IMR-90 (cell line): ENCODE measurements around the gene CLDN7. TPM values are rescaled to one million over a fixed set of nuclear protein-coding genes. Genes with fewer than 3 reads are reported as not detected.

Source experiments
- ATAC-seq: fragments of 200-7000 bp; cut with Tn5 transposase; 2 replicates; pipeline ENCODE4 v1.9.1; 2020; ENCODE audit warnings: low read depth, mild to moderate bottlenecking, moderate library complexity
- BruUV-seq: library from RNA; stranded (reverse); fragments of 400-500 nt; replicated peaks from 2 replicates; lab custom pipeline; 2021; lab: Mats Ljungman, UMichigan
- CTCF ChIA-PET: fragments of 300-600 bp; formaldehyde crosslinking; extraction: SDS; loops from one replicate; lab custom pipeline; 2021; ENCODE audit warnings: antibody characterized with exemption; lab: Yijun Ruan, JAX
- POLR2A ChIA-PET: fragments of 300-600 bp; sonication (Branson Sonifier 250); formaldehyde crosslinking; loops from one replicate; lab custom pipeline; 2022; ENCODE audit warnings: antibody characterized with exemption; ENCODE audit not compliant: unreplicated experiment; lab: Charles Lee
- DNase-seq: peaks from one replicate; pipeline ENCODE4 v3.0.0; 2013
- H2AFZ ChIP-seq: replicated peaks from 2 replicates; pipeline ENCODE3; 2013; ENCODE audit warnings: low read length, mild to moderate bottlenecking; ENCODE audit not compliant: poor library complexity
- H2AK5ac ChIP-seq: 2 replicates; pipeline ENCODE4 v1.6.1; 2013; ENCODE audit warnings: low read depth, low read length, inconsistent platforms
- H2AK9ac ChIP-seq: replicated peaks from 2 replicates; pipeline ENCODE3; 2013; ENCODE audit warnings: mild to moderate bottlenecking, low read depth, low read length, moderate library complexity; ENCODE audit not compliant: poor library complexity
- H2BK120ac ChIP-seq: 2 replicates; pipeline ENCODE4 v1.6.1; 2013; ENCODE audit warnings: low read depth, low read length, inconsistent platforms
- H2BK15ac ChIP-seq: 3 replicates; pipeline ENCODE4 v1.6.1; 2013; ENCODE audit warnings: low read depth, low read length, inconsistent platforms
- H2BK20ac ChIP-seq: 2 replicates; pipeline ENCODE4 v1.6.1; 2013; ENCODE audit warnings: low read depth, mild to moderate bottlenecking, inconsistent platforms, low read length, moderate library complexity
- H2BK5ac ChIP-seq: 2 replicates; pipeline ENCODE4 v1.6.1; 2013; ENCODE audit warnings: mild to moderate bottlenecking, low read depth, low read length, inconsistent platforms; ENCODE audit not compliant: poor library complexity, severe bottlenecking
- H3K14ac ChIP-seq: replicated peaks from 2 replicates; pipeline ENCODE4 v1.6.1; 2013; ENCODE audit warnings: low read depth, low read length, inconsistent platforms
- H3K18ac ChIP-seq: 2 replicates; pipeline ENCODE4 v1.6.1; 2013; ENCODE audit warnings: low read depth, low read length, control low read depth
- H3K23ac ChIP-seq: 2 replicates; pipeline ENCODE4 v1.6.1; 2013; ENCODE audit warnings: low read depth, low read length, inconsistent platforms
- H3K27ac ChIP-seq: 2 replicates; pipeline ENCODE4 v1.5.1; 2013; ENCODE audit warnings: mild to moderate bottlenecking, control low read depth, low read length; ENCODE audit not compliant: insufficient read depth
- H3K27me3 ChIP-seq: 2 replicates; pipeline ENCODE4 v1.6.1; 2013; ENCODE audit warnings: low read length; ENCODE audit not compliant: control insufficient read depth, insufficient read depth
- H3K36me3 ChIP-seq: 2 replicates; pipeline ENCODE4 v1.6.1; 2013; ENCODE audit warnings: low read length, mixed read lengths; ENCODE audit not compliant: control insufficient read depth, insufficient read depth
- H3K4ac ChIP-seq: 2 replicates; pipeline ENCODE4 v1.6.1; 2013; ENCODE audit warnings: low read depth, low read length, inconsistent platforms
- H3K4me1 ChIP-seq: 2 replicates; pipeline ENCODE4 v1.6.1; 2013; ENCODE audit warnings: low read length, mixed read lengths; ENCODE audit not compliant: control insufficient read depth, insufficient read depth
- H3K4me2 ChIP-seq: 2 replicates; pipeline ENCODE4 v1.6.1; 2013; ENCODE audit warnings: low read depth, mild to moderate bottlenecking, control low read depth, low read length, moderate library complexity
- H3K4me3 ChIP-seq: 2 replicates; pipeline ENCODE4 v1.5.1; 2013; ENCODE audit warnings: low read depth, mild to moderate bottlenecking, control low read depth, low read length, moderate library complexity; ENCODE audit not compliant: insufficient read depth
- H3K56ac ChIP-seq: 2 replicates; pipeline ENCODE4 v1.6.1; 2013; ENCODE audit warnings: low read length, inconsistent platforms; ENCODE audit not compliant: insufficient read depth; ENCODE audit errors: extremely low read depth
- H3K79me1 ChIP-seq, 2 experiments: 2 replicates each; pipeline ENCODE4 v1.6.1; 2013; ENCODE audit warnings: low read length in 2 of 2, inconsistent platforms in 1 of 2, low read depth in 1 of 2
- H3K9ac ChIP-seq: 2 replicates; pipeline ENCODE4 v1.6.1; 2013; ENCODE audit warnings: low read depth, low read length, control low read depth
- H3K9me1 ChIP-seq: 2 replicates; pipeline ENCODE4 v1.6.1; 2013; ENCODE audit warnings: low read length, inconsistent platforms; ENCODE audit not compliant: insufficient read depth
- H3K9me3 ChIP-seq: 2 replicates; pipeline ENCODE4 v1.6.1; 2013; ENCODE audit warnings: low read length; ENCODE audit not compliant: control insufficient read depth, insufficient read depth
- H4K20me1 ChIP-seq: 2 replicates; pipeline ENCODE4 v1.6.1; 2013; ENCODE audit warnings: low read length, inconsistent platforms; ENCODE audit not compliant: insufficient read depth
- H4K5ac ChIP-seq: 2 replicates; pipeline ENCODE4 v1.6.1; 2013; ENCODE audit warnings: mild to moderate bottlenecking, low read depth, low read length, control low read depth
- H4K8ac ChIP-seq, 2 experiments: 2 replicates each; pipeline ENCODE4 v1.6.1; 2013; ENCODE audit warnings: low read depth in 2 of 2, low read length in 2 of 2, control low read depth in 1 of 2, inconsistent platforms in 1 of 2
- H4K91ac ChIP-seq: 2 replicates; pipeline ENCODE4 v1.6.1; 2013; ENCODE audit warnings: low read depth, low read length, inconsistent platforms; ENCODE audit not compliant: insufficient read depth
- CEBPB ChIP-seq: IDR thresholded peaks from 2 replicates; pipeline ENCODE4 v1.6.1; 2012; ENCODE audit warnings: low read depth, low read length, improper control_type of control experiment
- CHD1 ChIP-seq: IDR thresholded peaks from 2 replicates; pipeline ENCODE4 v1.6.1; 2012; ENCODE audit warnings: low read depth, low read length, improper control_type of control experiment
- CTCF ChIP-seq: conservative IDR thresholded peaks from 2 replicates; pipeline ENCODE4 v1.5.1; 2012; ENCODE audit warnings: mild to moderate bottlenecking, low read depth, low read length, improper control_type of control experiment
- ELK1 ChIP-seq: fragments of 150-350 bp; IDR thresholded peaks from 2 replicates; pipeline ENCODE4 v1.6.1; 2016; ENCODE audit warnings: low read depth, mild to moderate bottlenecking, low read length, moderate library complexity, borderline replicate concordance
- FOS ChIP-seq: fragments of 150-350 bp; IDR thresholded peaks from 2 replicates; pipeline ENCODE4 v1.6.1; 2016; ENCODE audit warnings: low read depth, low read length
- MAFK ChIP-seq: IDR thresholded peaks from 2 replicates; pipeline ENCODE4 v1.6.1; 2012; ENCODE audit warnings: low read depth, low read length, improper control_type of control experiment
- MAZ ChIP-seq: IDR thresholded peaks from 2 replicates; pipeline ENCODE4 v1.6.1; 2012; ENCODE audit warnings: low read depth, mild to moderate bottlenecking, low read length, improper control_type of control experiment, moderate library complexity, borderline replicate concordance
- MXI1 ChIP-seq: IDR thresholded peaks from 2 replicates; pipeline ENCODE4 v1.6.1; 2012; ENCODE audit warnings: low read depth, mild to moderate bottlenecking, low read length, moderate library complexity, borderline replicate concordance
- POLR2A ChIP-seq: IDR thresholded peaks from 2 replicates; pipeline ENCODE4 v1.6.1; 2012; ENCODE audit warnings: mild to moderate bottlenecking, low read depth, low read length
- RAD21 ChIP-seq: IDR thresholded peaks from 2 replicates; pipeline ENCODE4 v1.6.1; 2012; ENCODE audit warnings: low read length, improper control_type of control experiment
- RCOR1 ChIP-seq: IDR thresholded peaks from 2 replicates; pipeline ENCODE4 v1.6.1; 2012; ENCODE audit warnings: mild to moderate bottlenecking, low read length, improper control_type of control experiment; ENCODE audit not compliant: insufficient replicate concordance
- RFX5 ChIP-seq: IDR thresholded peaks from 2 replicates; pipeline ENCODE4 v1.8.0; 2012; ENCODE audit warnings: low read depth, mild to moderate bottlenecking, low read length, moderate library complexity
- USF2 ChIP-seq: fragments of 150-350 bp; IDR thresholded peaks from 2 replicates; pipeline ENCODE4 v1.6.1; 2017; ENCODE audit warnings: mild to moderate bottlenecking, antibody characterized with exemption, low read length, low read depth
- WGBS, 2 experiments: methylation state at CpG; one replicate each; pipeline versions ENCODE4 v1.1.5 to v1.1.7; 2013; ENCODE audit warnings: missing lambda C conversion rate in 2 of 2; ENCODE audit not compliant: insufficient read length in 1 of 2; ENCODE audit errors: extremely low coverage in 2 of 2; 5-methylcytosine and 5-hydroxymethylcytosine counted together
- dilution Hi-C: fragments of 300-500 bp; cut with HindIII; formaldehyde crosslinking; loops from one replicate; pipeline ENCODE4 v1.14.3; 2018; ENCODE audit warnings: low sequenced_read_pairs; ENCODE audit not compliant: unreplicated experiment
- in situ Hi-C: fragments of 300-500 bp; cut with MboI; formaldehyde crosslinking; loops from 3 replicates; pipeline ENCODE4 v1.14.3; 2019; ENCODE audit warnings: low sequenced_read_pairs, inconsistent platforms, mixed read lengths
- intact Hi-C: fragments of 100-400 bp; cut with micrococcal nuclease; formaldehyde crosslinking; loops from 2 replicates; pipeline ENCODE4 v1.10.0; 2022
- polyA plus RNA-seq, 3 experiments: library from polyadenylated mRNA; depleted of rRNA; stranded (reverse); fragments of >200 nt; gene quantifications; 2 replicates each; pipeline ENCODE4 v1.2.3, GENCODE V29; 2012; ENCODE audit warnings: low replicate concordance in 1 of 3
- total RNA-seq: library from RNA; depleted of rRNA; stranded (reverse); fragments of >200 nt; gene quantifications from 2 replicates; pipeline ENCODE4 v1.2.3, GENCODE V29; 2012

CLDN7 gene
- total and polyA plus RNA-seq, 2 of the 4 experiments (the other 2 are of a cell fraction): 1.4 TPM

GRCh38 chr17:7223375-7223774, 38.9 kb downstream of the CLDN7 start:
- Histone ChIP-seq H3K27ac (no peak overlapping the region), H2AFZ (no peak overlapping the region), H3K23ac (0 out of 2 replicates have a peak overlapping the region, but pooled peaks have one; percentile 6), H3K4me1 (peaks cover 11% of the 10 kb centered on the region), H2BK15ac (no peak overlapping the region), H3K79me1 (peaks cover 8 to 75% of the 10 kb centered on the region in 2 experiments), H3K9me1 (peaks cover 13% of the 10 kb centered on the region; the same call in 1 of the 2 replicates), H2BK5ac (no peak overlapping the region), H4K91ac (no peak overlapping the region), H2BK20ac (no peak overlapping the region), H4K5ac (no peak overlapping the region), H3K56ac (no peak overlapping the region), H3K9ac (no peak overlapping the region), H4K8ac (no peak overlapping the region), H2AK9ac (peak overlapping the region; percentile 9), H3K4me3 (no peak overlapping the region), H2BK120ac (no peak overlapping the region), H3K18ac (no peak overlapping the region), H3K27me3 (no peaks in the 10 kb centered on the region), H3K14ac (no peak overlapping the region), H2AK5ac (no peak overlapping the region), H3K9me3 (no peaks in the 10 kb centered on the region), H3K4ac (no peak overlapping the region), H3K4me2 (no peak overlapping the region), H3K36me3 (peaks cover 70% of the 10 kb centered on the region), H4K20me1 (peaks cover 32% of the 10 kb centered on the region)
- dilution Hi-C loops: no loop called here
- intact Hi-C loops: no loop called here
- in situ Hi-C loops: no loop called here
- no peak for ATAC-seq
- TF ChIP-seq USF2 (no peak), FOS (no peak), CEBPB (no peak), RFX5 (no peak), RAD21 (no peak), MAFK (no peak), MXI1 (no peak), CHD1 (no peak), POLR2A (no peak), CTCF (no peak), MAZ (no peak), ELK1 (no peak), RCOR1 (no peak)
- ChIA-PET CTCF (interaction anchor here (0.5 kb wide), 1 partner anchor 167 kb away, joined by 4 read pairs; no protein-coding TSS in a partner anchor), POLR2A (no interaction called here)
- WGBS, 2 experiments: 80% methylated on average over 1 of the region's 4 CpGs; no CpG with 5 or more reads in 1 of the 2 experiments
- no peak for DNase-seq
- no TSS peak for BruUV-seq
